ENCODE data around the gene SLC2A10.

The SLC2A10 gene

GRCh38 chr20:46704714-46705377, 4.6 kb upstream of the SLC2A10 start:
- DNase-seq, result no peak

GRCh38 chr20:46705378-46705729, 4.1 kb upstream of the SLC2A10 start:
- no peak for DNase-seq

GRCh38 chr20:46706242-46706641, 3.2 kb upstream of the SLC2A10 start:
- DNase-seq, result no peak

GRCh38 chr20:46708172-46708860, 1.1 kb upstream of the SLC2A10 start:
- DNase-seq, result no peak

GRCh38 chr20:46709055-46709458, 392 bp upstream of the SLC2A10 start:
- DNase-seq, result no peak

GRCh38 chr20:46710153-46710913, 884 bp downstream of the SLC2A10 start:
- DNase-seq, result no peak

- no peak for DNase-seq
These were observed 2.7 kb downstream of the SLC2A10 start for GRCh38 chr20:46712056-46712636.

- no peak for DNase-seq
These were observed 4.7 kb downstream of the SLC2A10 start for GRCh38 chr20:46713957-46714834.

- DNase-seq, result no peak
These were observed 5.9 kb downstream of the SLC2A10 start for GRCh38 chr20:46715292-46715756.

- no peak for DNase-seq
These were observed 8.5 kb downstream of the SLC2A10 start for GRCh38 chr20:46717818-46718541.

GRCh38 chr20:46720019-46720418, 10.6 kb downstream of the SLC2A10 start:
- no peak for DNase-seq

- no peak for DNase-seq
These were observed 11.5 kb downstream of the SLC2A10 start for GRCh38 chr20:46720776-46721425.

GRCh38 chr20:46721476-46721875, 12.0 kb downstream of the SLC2A10 start:
- DNase-seq, result no peak

GRCh38 chr20:46722450-46722849, 13.0 kb downstream of the SLC2A10 start:
- DNase-seq, result no peak

GRCh38 chr20:46723039-46723438, 13.6 kb downstream of the SLC2A10 start:
- no peak for DNase-seq

GRCh38 chr20:46724343-46724959, 15.0 kb downstream of the SLC2A10 start:
- DNase-seq, result no peak

- DNase-seq, result no peak
These were observed 16.0 kb downstream of the SLC2A10 start for GRCh38 chr20:46725186-46726165.

GRCh38 chr20:46731770-46732169, 22.3 kb downstream of the SLC2A10 start:
- DNase-seq, result no peak

GRCh38 chr20:46735436-46735835, 26.0 kb downstream of the SLC2A10 start:
- DNase-seq, result no peak

Measured in NCI-H774 (cell line).